Activated T-cell treated with anti-CD3 and anti-CD28 coated beads, Interleukin-2, amount 50 U/mL, for 1 hour (primary cell): ENCODE data around the gene GRK4.
A peak's percentile ranks its signal among the peaks of the same experiment; 100 is the strongest.

Experiments
- DNase-seq: peaks from one replicate; pipeline ENCODE4 v3.0.0-alpha.2; 2020

Gene GRK4

DNA sequence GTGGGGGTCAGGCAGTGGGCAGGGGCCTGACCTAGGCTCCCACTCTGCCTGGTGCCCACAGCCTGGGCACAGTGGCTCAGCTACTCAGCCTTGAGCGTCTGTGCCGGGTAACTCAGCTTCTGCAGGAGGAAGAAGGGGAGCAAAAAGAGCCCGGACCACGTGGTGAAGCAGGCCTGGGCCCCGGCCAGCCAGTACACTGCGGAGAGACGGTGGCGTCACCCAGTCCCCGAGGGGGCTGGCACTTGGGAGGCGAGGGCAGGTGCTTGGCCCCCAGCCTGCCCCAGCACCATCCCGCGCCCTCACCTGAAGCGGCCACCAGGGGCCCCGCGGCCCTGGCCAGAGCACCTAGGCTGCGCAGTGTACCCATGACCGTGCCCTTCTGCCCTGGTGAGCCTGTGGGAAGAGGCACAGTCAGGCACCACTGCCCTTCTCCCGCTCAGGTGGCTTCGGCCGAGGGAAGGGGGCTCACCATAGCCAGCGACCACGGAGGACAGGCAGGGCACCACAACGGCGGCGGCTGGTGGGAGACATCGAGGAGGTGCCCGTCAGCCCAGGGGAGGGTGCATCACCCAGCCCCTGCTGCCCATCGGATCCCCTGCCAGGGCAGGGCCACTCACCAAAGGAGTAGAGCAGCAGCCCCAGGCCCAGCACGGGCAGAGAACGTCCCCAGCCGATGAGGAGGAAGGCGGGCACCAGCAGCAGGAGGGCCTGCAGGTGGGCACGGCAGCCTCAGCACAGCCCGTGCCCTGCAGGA, 32.4 kb upstream of the GRK4 start:
- DNase-seq = peak; percentile 22

DNA sequence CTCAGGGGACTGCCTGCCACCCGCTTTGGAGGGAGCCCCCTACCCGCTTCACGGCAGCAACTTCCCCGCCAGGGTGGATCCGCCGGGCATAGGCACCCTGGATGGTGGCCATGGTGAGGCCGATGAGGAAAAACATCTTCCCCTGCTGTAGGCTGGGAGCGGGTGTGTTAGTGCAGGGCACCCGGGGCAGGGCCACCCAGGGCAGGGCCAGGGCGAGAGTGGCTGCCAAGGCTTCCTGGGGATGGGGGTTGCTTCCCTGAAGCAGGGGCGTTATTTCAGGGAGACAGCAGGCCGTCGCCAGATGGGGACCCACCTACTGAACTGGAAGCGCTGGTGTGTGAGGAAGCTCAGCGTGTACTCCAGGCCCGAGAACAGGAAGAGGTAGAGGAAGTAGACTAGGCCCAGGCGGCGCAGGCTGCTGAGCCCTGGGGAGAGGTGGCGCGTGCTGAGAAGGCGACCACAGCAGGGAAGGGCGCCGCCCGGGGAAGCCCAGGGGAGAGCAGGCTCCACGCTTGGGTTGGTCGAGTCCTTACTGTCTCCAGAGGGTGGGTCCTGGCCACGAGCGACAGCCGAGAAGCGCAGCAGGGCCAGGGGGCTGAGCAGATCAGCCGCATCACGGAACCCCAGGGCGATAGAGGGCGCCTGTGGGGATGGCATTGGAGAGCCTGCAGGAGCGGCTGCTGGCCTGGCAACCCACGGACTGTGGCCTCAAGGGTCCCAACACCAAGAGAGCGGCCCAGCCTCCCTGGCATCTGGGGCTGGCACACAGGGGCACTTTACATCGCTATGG, 31.7 kb upstream of the GRK4 start:
- peak; percentile 64 for DNase-seq

DNA sequence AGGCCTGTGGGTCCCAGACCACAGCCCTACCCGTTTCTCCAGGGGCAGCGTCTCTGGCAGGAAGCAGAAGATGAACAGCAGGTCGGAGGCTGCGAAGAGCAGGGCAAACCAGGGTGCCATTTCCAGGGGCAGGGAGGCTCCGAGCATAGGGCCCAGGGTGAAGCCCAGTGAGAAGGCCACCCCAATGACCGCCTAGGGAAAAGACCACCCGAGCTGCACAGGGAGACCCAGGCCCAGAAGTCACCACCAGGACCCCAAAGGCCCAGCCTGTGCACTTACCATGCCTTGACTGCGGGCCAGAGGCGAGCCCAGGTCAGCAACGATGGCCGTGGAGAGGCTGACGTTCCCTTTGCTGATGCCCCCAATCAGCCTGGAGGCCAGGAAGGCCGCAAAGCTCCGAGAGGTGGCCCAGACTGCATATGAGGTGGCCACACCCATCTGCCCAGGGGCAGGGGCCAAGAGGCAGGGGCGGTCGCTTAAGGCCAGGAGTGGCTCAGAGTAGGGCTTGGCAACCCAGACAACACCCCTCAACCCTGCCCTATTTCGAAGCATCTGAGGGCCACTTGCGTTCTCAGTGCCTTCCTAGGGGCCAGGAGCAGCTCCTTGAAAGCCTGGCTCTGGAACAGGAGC, 30.9 kb upstream of the GRK4 start:
- DNase-seq = no peak

DNA sequence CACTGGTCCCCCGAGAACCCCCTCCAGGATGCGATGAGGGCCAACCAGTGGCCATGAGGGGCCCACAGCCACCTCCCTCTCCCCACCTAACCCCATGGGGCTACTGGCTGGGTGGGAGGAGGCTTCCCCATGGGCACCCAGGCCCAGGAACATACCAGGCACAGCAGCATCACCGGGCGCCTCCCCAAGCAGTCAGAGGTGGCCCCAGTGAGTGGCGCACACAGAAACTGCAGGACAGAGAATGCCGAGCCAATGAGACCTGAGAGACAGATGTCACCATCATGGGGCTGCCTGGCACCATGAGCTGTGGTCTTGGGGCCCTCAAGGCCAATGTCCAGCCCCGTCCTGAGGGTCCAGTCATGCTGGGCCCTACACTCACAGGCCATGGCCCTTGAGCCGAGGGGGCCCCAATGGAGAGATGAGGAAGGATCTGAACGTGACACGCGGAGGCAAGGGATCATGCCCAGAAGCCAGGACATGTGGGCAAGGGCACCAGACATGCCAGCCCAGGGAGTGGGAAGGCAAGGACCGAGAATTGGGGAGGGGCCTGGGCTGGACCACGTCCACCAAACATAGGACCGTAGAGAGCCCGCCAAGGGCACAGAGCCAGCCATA, 30.3 kb upstream of the GRK4 start:
- DNase-seq = peak; percentile 39

DNA sequence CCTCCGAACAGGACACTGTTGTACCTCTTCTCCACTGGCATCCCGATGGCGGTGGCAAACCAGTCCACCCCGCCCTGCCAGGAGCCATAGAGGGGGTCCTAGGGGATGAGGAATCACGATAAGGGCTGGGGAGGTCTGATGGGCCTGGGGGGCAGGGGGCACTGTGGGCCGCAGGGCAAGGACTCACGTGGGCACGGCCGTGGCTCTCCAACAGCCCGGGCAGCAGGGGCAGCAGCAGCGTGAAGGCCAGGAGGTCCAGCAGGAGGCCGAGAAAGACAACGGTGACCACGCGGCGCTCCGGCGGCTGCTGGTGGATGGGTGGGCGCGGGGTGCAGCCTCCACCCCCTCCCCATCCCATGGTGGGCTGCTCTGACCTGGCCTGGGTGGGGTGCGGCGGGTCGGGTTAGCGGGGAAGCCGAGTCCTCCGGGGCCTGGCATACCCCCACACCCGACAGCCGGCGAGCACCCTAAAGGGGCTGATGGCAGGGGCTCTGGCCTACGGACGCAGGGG, 29.8 kb upstream of the GRK4 start:
- DNase-seq = no peak

DNA sequence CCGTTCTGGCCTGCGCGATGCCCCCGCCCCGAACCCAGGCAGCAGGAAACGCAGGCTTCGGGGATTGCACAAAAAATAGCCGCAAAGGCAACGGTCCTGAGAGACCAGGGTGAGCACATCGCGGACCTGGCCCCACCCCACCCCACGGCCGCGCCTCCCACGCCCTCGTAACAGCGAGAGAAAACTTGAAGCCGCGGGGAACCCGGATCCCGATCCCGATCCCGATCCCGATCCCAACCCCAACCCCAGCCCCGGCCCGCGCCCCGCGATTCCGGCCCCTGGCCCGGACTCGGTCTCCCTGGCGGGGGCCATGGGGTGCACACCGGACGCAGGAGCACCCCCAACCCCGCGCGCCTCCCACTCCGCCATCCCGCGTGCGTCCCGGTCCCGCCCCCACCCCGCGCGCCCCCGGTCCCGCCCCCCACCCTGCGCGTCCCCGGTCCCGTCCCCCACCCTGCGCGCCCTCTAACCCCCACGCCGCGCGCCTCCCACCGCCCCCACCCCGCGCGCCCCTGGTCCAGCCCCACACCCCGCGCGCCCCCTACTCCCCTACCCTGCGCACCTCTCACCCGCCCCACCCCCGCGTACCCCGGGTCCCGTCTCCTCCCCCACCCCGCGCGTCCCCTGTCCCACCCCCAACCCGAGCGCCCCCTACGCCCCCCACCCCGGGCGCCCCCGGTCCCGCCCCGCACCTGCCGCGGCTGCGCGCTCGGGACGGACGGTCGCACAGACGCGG, 29.1 kb upstream of the GRK4 start:
- peak; percentile 68 for DNase-seq

DNA sequence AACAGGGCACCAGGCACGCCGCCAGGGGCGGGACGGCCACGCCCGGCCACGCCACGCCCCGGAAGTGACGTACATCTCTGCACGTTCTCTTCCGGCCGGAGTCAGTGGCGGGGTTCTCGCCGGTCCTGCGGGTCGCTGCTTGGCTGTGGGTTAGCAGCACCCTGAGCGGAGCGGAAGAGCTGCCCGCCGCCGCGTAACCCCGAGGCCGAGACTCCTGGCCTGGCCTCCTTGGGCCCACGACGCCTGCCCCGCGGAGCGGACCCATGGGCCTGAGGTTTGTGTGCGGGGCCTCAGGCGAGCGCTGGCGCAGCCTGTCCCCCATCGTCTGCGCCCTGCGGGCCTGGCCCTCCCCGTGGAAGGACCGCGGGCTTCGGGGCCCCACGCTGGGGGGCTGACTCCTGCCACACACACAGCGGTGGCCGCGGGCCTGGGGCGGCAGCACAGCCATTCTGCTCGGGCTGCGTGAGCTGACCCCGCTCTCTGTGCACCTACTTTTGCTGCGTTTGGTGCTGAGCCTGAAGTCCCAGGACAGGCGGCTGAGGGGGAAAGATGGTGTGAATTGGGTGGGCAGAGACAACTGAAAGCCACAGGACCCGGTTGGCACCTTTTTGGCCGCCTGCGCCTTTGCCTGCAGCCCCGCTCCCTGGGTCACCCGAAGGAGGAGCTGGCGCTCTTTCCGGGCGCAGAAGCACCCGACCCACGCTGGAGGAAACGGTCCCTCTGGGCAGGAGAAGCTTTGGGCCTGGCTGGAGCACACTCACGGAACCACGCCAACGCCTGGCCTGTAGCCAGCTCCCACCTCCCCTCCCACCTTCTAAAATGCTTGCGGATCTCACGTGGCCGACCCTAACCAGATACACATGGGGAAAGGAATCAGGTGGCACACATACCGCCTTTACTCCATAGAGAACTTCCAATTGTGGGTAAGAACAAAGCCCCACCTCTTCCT, 28.3 kb upstream of the GRK4 start:
- peak; percentile 98 for DNase-seq

DNA sequence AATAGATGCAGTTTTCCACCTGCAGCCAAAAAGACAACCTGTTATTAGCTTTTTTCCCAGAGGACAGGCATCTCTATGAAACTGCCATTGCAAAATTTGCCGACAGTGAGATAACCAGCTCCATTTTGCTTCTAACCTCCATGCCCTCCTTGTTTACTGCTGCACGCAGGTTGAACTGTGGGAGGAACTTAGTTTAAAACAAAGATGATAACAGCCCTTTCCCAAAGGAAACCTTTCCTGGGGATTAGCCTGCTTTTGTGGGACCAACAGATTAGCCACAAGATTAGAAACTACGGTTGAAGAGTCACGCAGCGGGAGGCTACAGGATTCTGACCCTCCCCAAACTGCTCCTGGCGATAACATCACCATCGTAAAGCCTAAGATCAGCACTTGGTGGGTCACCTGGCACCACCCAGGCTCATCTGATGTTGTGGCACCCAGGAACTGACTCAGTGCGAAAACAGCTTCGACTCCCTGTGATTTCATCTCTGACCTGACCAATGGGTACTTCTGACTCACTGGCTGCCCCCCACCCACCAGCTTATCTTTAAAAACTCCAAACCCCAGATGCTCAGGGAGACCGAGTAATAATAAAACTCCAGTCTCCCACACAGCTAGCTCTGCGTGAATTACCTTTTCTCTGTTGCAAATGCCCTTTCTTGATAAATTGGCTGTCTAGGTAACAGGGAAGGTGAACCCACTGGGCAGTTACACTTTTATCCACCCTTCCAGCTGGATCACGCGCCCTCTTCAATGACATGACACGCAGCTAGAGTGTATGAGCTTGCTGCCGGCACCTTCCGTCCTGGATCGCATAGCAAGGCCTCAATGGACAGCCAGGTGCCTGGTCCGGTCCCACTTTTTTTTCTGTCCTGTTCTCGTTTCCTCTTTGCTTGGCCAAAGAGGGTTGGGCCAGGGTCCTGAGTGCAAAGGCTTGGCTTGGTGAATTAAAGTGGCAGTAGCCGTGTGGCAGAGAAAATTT, 27.3 kb upstream of the GRK4 start:
- peak; percentile 47 for DNase-seq

DNA sequence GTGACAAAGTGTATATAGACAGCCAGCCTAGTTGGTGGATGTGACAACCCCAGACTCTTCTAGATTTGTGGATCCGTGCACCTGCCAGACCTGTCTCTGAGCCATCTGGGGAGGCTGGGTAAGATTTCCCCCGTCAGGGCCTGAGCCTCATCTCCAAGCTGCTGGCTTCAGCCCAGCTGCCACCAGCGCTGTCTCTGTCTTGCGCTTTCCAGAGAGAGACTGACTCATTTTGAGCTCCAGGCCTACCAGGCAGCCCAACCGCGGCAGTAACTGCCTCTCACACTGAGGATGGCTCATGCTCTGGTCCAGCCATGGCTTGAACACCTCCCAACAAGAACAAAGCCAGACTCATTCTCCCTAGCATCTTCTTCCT, 26.6 kb upstream of the GRK4 start:
- DNase-seq = peak; percentile 51

DNA sequence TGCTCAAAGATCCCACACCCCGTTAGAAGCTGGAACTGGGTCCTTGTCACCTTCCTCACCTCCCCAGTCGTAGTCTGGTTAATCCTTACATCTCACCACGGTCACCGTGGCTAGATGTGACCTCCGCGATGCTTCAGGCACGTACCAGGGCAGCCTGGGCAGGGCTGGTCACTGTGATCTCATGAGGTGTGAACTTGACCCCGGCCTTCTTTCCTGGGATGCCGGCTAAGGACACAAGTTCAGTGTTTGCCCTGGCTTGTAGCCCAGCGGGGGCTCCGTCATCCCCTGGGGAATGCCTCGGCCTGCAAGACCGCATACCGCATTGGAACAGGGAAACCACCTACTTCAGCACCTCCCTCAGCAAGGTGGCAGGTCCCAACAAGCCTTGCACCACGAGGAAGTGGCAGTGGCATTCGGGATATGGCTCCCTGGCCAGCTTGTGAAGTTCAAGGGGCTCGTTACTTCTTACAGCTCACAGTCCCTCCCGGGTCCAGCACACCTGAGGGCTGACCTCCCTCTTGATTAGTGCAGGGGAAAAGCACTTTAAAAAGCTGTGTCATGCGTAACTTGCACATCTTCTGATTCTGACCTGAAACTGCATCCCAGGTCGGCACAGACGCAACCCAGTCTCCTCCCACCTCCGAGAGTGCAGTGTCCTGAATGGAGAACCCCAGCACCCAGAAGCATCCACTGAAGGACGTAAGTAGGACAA, 26.1 kb upstream of the GRK4 start:
- DNase-seq = peak; percentile 18

DNA sequence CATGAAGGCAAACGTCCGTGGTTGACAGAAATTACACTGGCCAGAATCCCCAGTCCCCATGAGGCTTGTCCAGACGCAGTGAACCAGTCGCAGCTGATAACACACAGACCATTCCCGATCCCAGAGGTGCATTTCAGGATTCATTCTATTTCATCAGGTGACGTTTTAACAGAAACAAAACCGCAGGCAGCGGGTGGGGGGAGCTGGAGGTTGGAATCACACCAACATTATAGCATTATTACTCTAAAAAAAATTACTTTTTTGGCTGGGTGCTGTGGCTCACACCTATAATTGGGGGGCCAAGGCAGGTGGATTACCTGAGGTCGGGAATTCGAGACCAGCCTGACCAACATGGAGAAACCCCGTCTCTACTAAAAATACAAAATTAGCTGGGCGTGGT, 25.4 kb upstream of the GRK4 start:
- peak; percentile 15 for DNase-seq

DNA sequence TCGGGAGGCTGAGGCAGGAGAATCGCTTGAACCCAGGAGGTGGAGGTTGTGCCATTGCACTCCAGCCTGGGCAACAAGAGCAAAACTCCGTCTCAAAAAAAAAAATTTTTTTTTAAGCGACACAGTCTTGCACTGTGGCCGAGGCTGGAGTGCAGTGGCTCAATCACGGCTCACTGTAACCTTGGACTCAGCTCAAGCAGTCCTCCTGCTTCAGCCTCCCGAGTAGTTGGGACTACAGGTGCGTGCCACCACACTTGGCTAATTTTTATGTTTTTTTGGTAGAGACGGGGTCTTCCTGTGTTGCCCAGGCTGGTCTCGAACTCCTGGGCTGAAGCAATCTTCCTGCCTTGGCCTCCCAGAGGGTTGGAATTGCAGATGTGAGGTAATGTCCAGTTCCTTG, 25.0 kb upstream of the GRK4 start:
- DNase-seq = peak; percentile 8

DNA sequence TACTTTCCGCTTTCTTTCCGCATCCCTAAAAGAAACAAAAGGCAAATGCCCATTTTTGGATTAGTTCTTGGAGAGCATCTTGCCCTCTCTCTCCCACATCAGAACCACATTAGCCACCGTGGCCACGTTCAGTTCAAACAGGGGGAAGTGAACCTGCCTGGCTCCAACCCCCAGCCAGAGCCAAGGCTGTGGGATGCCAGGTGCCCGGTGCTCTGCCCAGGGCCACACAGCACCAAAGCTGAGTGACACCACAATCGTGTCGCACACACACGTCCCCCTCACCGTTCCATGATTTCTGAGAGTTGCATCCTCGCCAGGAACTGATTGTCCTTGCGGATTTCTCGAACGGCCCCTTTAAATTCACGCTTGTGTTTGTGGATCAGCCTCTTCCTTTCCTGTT, 24.5 kb upstream of the GRK4 start:
- peak; percentile 15 for DNase-seq

DNA sequence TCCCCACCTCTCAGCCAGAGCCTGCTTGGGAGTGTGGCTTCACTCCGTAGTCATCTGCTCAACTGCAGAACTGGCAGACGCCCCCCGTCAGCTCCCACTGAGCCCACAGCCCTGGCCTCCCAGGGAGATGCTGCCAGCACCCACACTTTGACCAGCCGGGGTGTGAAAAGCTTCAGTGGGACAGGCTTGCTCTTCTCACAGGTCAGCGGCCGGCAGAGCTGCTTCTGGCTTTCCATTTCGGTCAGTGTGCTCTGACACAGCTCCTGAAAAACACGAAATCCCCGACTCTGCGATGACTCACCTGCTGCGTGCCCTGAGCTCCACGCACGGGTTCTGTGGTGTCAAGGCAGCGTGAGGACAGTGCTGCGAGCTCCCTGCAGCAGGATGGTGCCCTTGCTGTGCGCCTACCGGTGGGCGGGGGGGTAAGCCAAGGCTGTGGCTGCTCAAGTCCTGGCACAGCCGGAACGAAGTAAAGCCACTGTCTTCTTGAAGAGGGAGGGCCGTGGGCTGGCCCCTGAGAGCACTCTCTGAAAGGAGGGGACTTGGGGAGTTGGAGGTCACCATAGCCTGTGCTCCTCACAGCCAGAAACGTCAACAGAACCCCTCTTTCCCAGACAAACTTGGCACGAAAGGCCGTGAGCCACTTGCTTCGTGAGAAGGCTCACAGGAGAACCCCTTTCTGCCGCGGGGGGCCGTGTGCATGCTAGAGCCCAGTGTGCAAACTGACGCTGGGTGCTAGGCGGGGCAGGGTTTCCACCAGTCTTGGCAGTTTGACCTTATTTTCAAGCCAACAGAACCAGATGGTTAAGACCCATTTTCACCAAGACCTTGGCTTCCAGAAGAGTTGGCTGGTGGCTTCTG, 23.8 kb upstream of the GRK4 start:
- DNase-seq = peak; percentile 17

DNA sequence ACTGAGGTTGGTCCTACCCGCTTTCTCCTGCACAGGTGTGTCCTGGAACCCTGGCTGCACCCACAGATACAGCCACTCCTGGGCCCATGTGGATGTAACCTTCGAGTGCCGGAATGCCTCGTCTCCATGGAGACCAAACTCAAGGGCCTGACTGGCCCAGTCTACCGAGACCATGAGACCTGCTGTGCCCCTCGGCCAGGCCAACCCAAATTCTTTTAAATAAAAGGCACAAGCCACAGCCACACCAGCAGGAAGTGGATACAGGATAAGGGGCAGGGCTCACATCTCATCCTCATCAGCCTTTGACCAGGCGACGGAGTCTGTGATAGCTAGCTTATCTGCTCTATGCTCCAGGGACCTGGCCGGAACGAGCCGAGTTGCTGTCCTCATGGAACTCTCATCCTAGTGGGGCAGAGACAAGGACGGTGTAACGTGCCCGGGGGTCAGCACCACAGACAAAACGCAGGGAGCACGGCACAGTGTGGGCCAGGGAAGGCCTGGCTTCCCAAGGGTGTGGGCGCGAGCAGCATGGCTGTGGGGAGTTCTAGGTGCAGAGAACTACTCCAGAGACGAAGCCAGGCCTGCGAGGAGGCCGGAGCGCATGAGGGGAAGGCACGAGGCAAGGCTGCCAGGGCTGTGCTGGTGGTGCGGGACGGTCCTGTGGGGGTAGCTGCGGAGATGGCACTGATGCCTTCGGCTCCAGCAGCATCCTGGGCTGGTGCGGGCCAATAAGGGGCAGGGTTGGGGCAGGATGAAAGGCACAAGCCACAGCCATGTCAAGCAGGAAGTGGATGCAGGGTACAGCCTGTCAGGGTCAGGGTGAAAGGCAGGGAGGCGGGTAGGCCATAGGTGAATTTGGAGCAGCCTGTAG, 22.9 kb upstream of the GRK4 start:
- DNase-seq = peak; percentile 16

DNA sequence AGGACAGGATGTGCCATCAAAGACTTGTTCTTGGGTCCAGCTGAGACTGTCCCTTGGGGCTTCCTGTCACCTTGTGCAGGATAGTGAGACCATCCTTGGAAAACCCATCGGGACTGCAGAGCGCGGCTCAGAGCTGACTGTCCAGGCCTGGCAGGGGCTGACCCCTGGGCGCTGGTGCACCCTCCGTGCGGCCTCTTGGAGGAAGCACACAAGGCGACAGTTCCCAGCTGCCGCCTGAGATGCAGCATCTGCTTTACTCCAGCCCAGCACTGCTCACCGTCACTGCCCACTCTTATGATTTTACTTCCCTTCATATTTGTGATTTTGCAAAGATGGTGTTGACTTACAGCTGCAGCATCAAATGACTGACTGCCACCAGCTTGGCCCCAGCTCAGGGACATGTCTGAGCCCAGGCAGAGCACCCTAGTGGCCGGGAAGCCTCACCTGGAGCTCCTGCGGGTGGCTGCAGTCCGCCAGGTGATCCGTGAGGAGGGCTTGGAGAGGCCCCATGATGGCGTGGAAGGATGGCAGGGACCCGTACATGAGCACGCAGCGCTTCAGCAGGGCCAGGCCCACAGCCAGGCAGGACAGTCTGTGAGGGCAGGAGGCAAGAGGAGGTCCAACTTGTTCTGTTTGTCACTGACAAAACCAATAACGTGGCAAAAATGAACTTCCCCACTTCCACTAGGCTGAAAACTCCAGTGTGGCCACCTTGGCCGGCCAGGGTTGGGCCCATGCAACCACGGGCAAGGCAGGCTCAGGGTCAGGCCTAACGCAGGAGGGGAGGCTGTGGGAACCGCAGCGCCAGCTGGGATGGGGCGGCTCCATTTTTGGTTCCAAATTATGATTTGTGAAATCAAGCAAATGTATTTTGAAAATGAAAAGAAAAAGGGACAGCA, 22.0 kb upstream of the GRK4 start:
- peak; percentile 20 for DNase-seq
